Activated CD8-positive, alpha-beta T cell treated with anti-CD3 and anti-CD28 coated beads for 36 hours (primary cell): ENCODE measurements around the gene USP53. TPM values are rescaled to one million over a fixed set of nuclear protein-coding genes. Genes with fewer than 3 reads are reported as not detected.
"Not testable (repeated sequence)": the region's sequence is repeated elsewhere in the genome, so short reads cannot be mapped to it uniquely, and the experiment has no call there.

Experiments used
- ATAC-seq: fragments of 200-7000 bp; cut with Tn5 transposase; one replicate; pipeline ENCODE4 v1.10.0; 2021; ENCODE audit warnings: mild to moderate bottlenecking, moderate library complexity
- CTCF ChIA-PET: fragments of 350-600 bp; sonication (Branson Sonifier 250); formaldehyde crosslinking; loops from one replicate; lab custom pipeline; 2021; ENCODE audit warnings: antibody characterized with exemption; lab: Charles Lee
- POLR2A ChIA-PET: fragments of 350-600 bp; sonication (Branson Sonifier 250); formaldehyde crosslinking; loops from one replicate; lab custom pipeline; 2021; ENCODE audit warnings: antibody characterized with exemption; lab: Charles Lee
- DNase-seq: peaks from one replicate; pipeline ENCODE4 v3.0.0-alpha.2; 2020
- H3K27ac Mint-ChIP-seq: one replicate; pipeline ENCODE4 v1.8.0; 2021; ENCODE audit warnings: mild to moderate bottlenecking, mixed read lengths
- H3K27me3 Mint-ChIP-seq: one replicate; pipeline ENCODE4 v1.8.0; 2021; ENCODE audit warnings: mixed read lengths
- H3K36me3 Mint-ChIP-seq: one replicate; pipeline ENCODE4 v1.8.0; 2021; ENCODE audit warnings: low read depth, mixed read lengths
- H3K4me1 Mint-ChIP-seq: one replicate; pipeline ENCODE4 v1.8.0; 2021; ENCODE audit warnings: low read depth, mixed read lengths
- H3K4me3 Mint-ChIP-seq: one replicate; pipeline ENCODE4 v1.8.0; 2021; ENCODE audit warnings: mild to moderate bottlenecking, moderate library complexity, mixed read lengths
- H3K9me3 Mint-ChIP-seq: one replicate; pipeline ENCODE4 v1.8.0; 2021; ENCODE audit warnings: mixed read lengths
- CTCF ChIP-seq: fragments of 200-600 bp; IDR thresholded peaks from one replicate; pipeline ENCODE4 v1.8.0; 2022; ENCODE audit warnings: antibody characterized with exemption, mild to moderate bottlenecking
- intact Hi-C: fragments of 100-400 bp; cut with micrococcal nuclease; formaldehyde crosslinking; loops from one replicate; pipeline ENCODE4 v1.10.0; 2022
- total RNA-seq, 2 experiments: library from RNA; stranded (reverse); gene quantifications; one replicate each; pipeline ENCODE4 v1.2.3, GENCODE V29; 2021

Gene USP53
- total RNA-seq, 2 experiments from 2014 or later: 14.4 to 15.8 TPM

GRCh38 chr4:119328695-119329094 is 116.2 kb downstream of the USP53 start:
- DNase-seq (no peak), ATAC-seq (no peak)
- no peak for TF ChIP-seq CTCF
- Mint-ChIP-seq H3K27ac (no peak overlapping the region), H3K4me3 (no peak overlapping the region), H3K36me3 (no peaks in the 10 kb centered on the region), H3K4me1 (no peaks in the 10 kb centered on the region), H3K27me3 (peaks cover 18% of the 10 kb centered on the region), H3K9me3 (no peaks in the 10 kb centered on the region)
- CTCF ChIA-PET: interaction anchor here (0.6 to 1.7 kb wide), 2 partner anchors 12 to 18 kb away, joined by 3 read pairs; no protein-coding TSS in a partner anchor
- intact Hi-C loops: no loop called here
- POLR2A ChIA-PET: no interaction called here

GRCh38 chr4:119329835-119330620 is 117.5 kb downstream of the USP53 start:
- Mint-ChIP-seq H3K27me3 (peaks cover 18% of the 10 kb centered on the region), H3K36me3 (no peaks in the 10 kb centered on the region), H3K4me1 (no peaks in the 10 kb centered on the region), H3K27ac (no peak overlapping the region), H3K4me3 (no peak overlapping the region), H3K9me3 (no peaks in the 10 kb centered on the region)
- ATAC-seq (no peak), DNase-seq (no peak)
- POLR2A ChIA-PET: no interaction called here
- TF ChIP-seq CTCF: no peak
- CTCF ChIA-PET: interaction anchor here (1.7 kb wide), 1 partner anchor 13 kb away, joined by 3 read pairs; no protein-coding TSS in a partner anchor
- intact Hi-C loops: no loop called here

- H3K4me1 Mint-ChIP-seq, intact Hi-C loops, H3K27me3 Mint-ChIP-seq, H3K36me3 Mint-ChIP-seq, POLR2A ChIA-PET, DNase-seq, H3K27ac Mint-ChIP-seq, CTCF ChIA-PET, ATAC-seq, H3K9me3 Mint-ChIP-seq, H3K4me3 Mint-ChIP-seq: not testable (repeated sequence)
Observed at GRCh38 chr4:119336332-119336979, 123.9 kb downstream of the USP53 start.

GRCh38 chr4:119337010-119337409 is 124.5 kb downstream of the USP53 start:
- ChIA-PET CTCF (no interaction called here), POLR2A (no interaction called here)
- Mint-ChIP-seq H3K27ac (no peak overlapping the region), H3K36me3 (no peaks in the 10 kb centered on the region), H3K4me3 (no peak overlapping the region), H3K27me3 (peaks cover 5% of the 10 kb centered on the region), H3K9me3 (no peaks in the 10 kb centered on the region), H3K4me1 (no peaks in the 10 kb centered on the region)
- intact Hi-C loops: no loop called here
- TF ChIP-seq CTCF: no peak
- ATAC-seq (no peak), DNase-seq (no peak)

GRCh38 chr4:119339895-119340294 is 127.4 kb downstream of the USP53 start:
- CTCF ChIA-PET, ATAC-seq, H3K9me3 Mint-ChIP-seq, intact Hi-C loops, H3K27me3 Mint-ChIP-seq, H3K4me3 Mint-ChIP-seq, H3K27ac Mint-ChIP-seq, DNase-seq, H3K36me3 Mint-ChIP-seq, POLR2A ChIA-PET, H3K4me1 Mint-ChIP-seq: not testable (repeated sequence)

- ATAC-seq, DNase-seq, H3K27me3 Mint-ChIP-seq, H3K4me1 Mint-ChIP-seq, H3K36me3 Mint-ChIP-seq, H3K27ac Mint-ChIP-seq, intact Hi-C loops, H3K4me3 Mint-ChIP-seq, POLR2A ChIA-PET, H3K9me3 Mint-ChIP-seq: not testable (repeated sequence)
- CTCF ChIA-PET: interaction anchor here (0.7 kb wide), 1 partner anchor 39 kb away, joined by 3 read pairs; no protein-coding TSS in a partner anchor
Observed at GRCh38 chr4:119343293-119343692, 130.8 kb downstream of the USP53 start.

Other genes starting within 250 kb of the USP53 start
- not detected for gene MYOZ2, start 76.9 kb upstream of the USP53 start, total RNA-seq
- gene FABP2, start 109.4 kb downstream of the USP53 start, total RNA-seq: not detected